ENCODE measurements around the gene INSIG2.

INSIG2 gene

GRCh38 chr2:118088051-118089024 is at the start of gene INSIG2:
TSS of gene INSIG2 (plus strand) at chr2:118088471. CDS start at chr2:118096557, 8,086 bp downstream.
- DNase-seq (ENCODE audit: low read depth): peak; percentile 74

DNA sequence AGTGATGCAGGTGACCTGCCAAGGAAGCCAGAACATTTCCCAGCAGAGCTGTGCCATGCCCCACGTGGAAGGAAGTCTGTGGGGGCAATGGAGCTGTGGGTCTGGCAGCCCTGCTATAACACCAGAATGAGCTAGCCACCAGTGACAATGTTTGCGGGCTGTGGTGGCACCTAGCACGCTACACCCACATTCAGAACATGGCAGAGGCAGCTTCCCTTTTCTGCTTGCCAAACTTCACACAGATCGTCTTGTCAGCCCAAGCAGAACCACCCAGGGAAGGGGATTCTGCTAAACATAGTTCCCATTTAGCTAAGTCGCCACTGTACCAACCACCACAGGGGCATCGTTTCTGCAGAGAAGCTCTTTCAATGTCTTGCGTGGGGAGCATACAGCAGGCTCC is 47.4 kb upstream of the INSIG2 start:
- no peak for DNase-seq (ENCODE audit: low read depth)

GRCh38 chr2:118044103-118044716 is 44.1 kb upstream of the INSIG2 start:
- no peak for DNase-seq (ENCODE audit: low read depth)

DNA sequence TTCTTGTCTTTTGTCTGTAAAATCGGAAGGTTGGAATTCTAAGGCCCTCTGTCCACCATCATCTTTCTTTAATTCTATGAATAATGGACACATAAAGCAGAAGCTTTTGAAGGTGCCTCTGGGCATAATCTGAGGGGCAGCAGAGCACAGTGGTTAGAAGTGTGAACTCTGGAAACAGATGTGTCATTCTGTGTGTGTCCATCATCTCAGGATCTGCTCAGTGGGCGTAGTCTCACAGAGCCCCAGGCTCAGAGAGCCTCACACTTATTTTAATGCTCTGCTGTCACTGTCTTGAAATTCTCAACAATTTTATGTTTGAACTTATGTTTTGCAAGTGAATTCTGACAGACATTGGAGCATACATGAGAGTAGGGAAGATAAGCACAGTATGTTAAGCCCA is 43.4 kb upstream of the INSIG2 start:
- DNase-seq (ENCODE audit: low read depth): no peak

GRCh38 chr2:118045286-118045685 is 43.0 kb upstream of the INSIG2 start:
- no peak for DNase-seq (ENCODE audit: low read depth)

- no peak for DNase-seq (ENCODE audit: low read depth)
Measured at GRCh38 chr2:118046634-118047210, 41.5 kb upstream of the INSIG2 start.

- DNase-seq (ENCODE audit: low read depth): no peak
Measured at GRCh38 chr2:118047380-118047826, 40.9 kb upstream of the INSIG2 start.

GRCh38 chr2:118048401-118048800 is 39.9 kb upstream of the INSIG2 start:
- no peak for DNase-seq (ENCODE audit: low read depth)

DNA sequence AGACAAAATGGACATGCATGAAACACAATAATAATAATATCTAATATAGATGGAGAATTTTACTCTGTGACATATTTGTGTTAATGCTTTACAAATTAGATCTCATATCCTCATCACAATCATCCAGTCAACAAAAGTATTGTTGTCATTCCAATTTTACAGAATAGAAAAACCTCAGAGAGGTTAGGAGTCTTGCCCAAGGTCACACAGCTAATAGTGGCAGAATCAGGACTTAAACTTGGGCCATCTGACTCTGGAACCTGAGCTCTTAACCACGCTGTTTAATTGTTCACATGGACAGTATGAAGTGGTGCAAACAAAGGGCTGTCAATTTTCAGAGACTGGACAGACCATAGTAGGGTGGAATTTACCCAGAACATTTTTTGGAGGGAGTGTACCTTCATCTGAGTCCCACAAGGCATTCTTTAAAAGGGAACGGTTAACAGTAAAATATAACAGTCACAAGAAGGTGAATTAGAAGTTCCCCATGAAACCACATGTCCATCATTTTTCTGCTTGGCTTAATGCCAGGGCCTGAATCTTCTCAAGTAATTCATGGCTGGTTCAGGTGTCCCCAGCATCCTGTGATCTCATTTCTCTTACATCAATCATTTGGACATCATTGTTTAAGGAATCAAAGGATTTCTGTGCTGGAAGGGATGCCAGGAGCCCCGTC is 39.0 kb upstream of the INSIG2 start:
- no peak for DNase-seq (ENCODE audit: low read depth)

DNA sequence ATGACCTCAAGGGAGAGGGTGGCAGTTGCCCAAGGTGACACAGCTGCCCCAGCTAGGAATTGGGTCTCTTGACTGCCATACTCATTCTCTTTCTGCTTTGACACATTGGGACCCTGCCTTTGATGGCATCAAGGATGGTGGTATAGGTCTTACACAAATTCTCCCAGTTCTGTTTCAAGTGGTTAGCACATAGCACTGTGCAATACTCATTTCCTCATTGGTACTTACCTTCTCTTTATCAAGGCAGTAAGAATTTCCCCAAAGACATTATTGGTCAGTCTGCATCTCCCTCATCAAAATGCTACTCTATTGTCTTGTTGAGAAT is 38.5 kb upstream of the INSIG2 start:
- DNase-seq (ENCODE audit: low read depth): no peak

DNA sequence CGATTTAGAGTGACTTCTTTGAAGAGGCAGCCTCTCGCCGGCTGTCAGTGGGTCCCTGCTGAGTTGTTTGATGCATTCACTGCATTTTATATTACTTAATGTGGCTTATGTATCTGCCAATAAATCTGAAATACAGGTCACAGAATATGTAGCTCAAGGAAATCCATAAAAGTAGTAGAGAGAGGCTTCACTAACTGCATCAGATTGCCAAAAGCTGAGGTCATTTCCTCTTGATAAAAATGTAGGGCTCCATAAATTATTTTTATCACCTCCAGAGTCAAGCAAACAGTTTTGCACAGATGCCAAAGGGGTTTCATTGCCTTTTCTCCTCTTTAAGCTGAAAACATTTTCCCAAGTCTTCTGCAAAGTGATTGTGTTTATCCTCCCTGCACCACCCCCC is 37.9 kb upstream of the INSIG2 start:
- DNase-seq (ENCODE audit: low read depth): no peak

DNA sequence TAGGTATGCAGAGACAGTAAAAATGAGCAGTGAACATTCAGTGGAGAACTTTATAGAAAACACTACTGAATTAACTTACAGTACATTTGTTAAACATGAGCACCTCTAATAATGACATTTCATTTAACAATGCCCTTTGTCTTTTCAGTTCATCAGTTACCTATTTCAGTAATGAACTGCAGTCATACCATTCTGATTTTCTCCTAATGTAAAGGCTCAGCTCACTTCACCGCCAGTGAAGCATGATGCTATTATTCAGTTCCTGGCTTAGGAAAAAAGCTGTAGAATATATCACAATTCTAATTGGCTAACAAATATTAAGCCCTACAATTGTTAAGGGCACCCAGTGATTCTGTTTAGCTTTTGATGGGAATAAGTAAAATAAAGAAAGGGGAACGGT is 37.3 kb upstream of the INSIG2 start:
- DNase-seq (ENCODE audit: low read depth): no peak

GRCh38 chr2:118051826-118052358 is 36.4 kb upstream of the INSIG2 start:
- DNase-seq (ENCODE audit: low read depth): no peak

DNA sequence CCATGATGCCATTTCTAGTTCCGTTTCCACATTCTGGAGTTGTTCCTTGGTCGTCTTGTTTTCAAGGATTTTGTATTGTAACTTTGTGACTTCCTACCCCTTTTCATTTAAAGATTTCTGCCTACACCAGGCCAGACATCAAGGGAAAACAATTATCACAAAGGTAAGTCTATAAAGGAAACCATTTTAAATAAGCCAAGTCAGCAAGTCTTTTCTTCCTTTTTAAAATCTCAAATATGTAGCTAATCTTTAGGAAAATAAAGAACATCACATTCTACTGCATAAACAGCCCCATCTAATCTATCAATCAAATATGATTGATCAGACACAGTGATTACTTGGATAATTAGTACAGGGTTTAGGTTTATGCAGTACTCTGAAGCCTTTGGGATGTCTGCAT is 35.8 kb upstream of the INSIG2 start:
- no peak for DNase-seq (ENCODE audit: low read depth)

- DNase-seq (ENCODE audit: low read depth): no peak
Measured at GRCh38 chr2:118053681-118054080, 34.6 kb upstream of the INSIG2 start.

DNA sequence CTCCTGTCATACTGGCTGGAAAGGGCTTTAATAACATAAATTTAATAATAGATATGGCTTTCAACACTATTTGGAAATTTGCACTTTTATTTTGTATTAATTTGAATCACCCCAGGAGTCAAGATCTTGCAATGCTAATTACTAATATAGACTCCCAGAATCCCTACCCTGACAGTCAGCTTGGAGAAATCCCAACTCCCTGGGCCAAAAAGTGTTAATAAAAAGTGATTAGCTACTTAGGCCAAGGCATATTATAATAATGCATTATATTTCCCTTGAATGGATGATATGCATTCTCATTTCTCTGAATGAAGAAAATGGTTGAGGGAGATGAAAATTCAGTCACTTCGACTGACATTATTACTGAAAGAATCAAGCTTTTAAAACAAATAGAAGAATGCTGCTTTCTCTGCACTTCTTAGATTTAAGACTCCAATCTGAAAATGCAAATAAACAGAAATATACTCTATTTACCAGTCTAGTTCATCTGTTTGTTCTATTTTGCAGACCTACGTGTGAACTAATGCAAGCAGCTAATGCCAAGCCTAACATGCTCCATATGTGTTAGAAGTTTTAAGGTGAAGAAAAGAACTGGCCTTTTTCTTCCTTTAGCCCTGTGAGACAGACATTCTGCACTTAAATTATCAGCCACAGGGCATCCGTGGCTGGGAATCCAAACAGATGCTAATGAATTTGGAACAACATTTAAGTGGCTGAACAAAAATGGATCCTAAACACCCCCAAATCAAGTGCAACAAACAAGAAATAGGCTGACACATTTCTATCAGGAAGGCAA is 33.9 kb upstream of the INSIG2 start:
- no peak for DNase-seq (ENCODE audit: low read depth)

DNA sequence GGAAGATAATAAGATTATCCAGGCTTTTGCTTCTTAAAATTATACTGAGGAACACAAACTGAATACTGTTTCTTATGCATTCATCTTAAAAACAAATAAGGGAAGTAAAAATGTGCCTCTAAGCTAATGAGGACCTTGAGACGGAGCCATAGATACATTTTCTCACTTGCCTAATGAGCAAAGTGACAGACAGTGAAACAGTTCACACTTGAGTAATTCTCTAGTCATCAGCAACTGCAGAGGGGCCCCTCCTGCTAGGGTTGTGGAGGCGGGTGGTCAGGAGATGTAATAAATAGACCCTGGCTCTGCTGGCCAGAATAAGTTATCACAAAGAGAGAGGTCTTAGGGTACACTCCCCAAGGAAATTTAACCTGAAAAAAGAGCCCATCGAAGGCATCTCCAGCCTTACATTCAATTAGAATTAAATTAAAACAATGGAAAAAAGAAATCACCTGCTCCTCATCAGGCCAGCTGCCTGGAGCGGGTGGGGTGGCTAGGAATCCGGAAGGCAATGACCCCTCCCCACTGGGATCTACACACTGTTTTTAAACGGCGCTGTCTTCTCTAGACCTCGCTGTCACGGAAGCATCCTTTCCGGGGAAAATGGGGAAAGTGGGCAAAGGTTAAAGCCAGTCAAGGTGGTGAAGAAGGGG is 32.6 kb upstream of the INSIG2 start:
- no peak for DNase-seq (ENCODE audit: low read depth)

DNA sequence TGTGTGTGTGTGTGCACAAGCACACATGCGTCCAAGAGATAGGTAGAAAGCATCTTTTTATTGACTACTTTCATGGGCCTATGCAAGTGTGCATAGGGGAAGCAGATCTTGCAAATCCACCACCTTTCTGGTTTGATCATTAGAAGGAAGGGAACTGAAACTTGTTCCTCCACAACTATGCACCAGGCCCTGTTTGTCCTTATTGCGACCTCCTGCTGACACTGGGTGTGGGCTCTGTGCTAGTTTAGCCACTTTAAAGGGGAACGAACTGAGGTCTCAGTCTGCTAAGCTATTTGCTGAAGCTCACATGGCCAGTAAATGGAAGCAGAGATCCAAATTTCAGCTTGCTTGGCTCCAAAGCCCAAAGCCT is 32.1 kb upstream of the INSIG2 start:
- DNase-seq (ENCODE audit: low read depth): no peak

DNA sequence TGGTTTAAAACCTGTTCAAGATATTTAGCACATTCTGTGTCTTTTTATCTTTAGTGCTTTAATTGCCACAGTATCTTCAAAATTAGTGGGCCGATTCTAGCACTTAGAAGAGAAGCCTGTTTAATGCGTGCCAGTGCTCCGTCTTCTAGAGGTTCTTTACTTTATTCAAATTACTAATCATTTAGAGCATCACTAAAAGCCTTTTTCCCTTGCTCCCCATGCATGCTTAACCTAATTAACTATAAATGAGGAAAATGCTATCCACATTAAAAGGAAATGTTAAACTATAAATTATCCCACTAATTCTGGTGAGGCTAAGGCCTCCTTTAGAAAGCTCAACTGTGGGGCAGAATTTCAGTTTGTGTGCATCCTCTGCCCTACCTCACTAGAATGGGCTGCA is 31.5 kb upstream of the INSIG2 start:
- no peak for DNase-seq (ENCODE audit: low read depth)

DNA sequence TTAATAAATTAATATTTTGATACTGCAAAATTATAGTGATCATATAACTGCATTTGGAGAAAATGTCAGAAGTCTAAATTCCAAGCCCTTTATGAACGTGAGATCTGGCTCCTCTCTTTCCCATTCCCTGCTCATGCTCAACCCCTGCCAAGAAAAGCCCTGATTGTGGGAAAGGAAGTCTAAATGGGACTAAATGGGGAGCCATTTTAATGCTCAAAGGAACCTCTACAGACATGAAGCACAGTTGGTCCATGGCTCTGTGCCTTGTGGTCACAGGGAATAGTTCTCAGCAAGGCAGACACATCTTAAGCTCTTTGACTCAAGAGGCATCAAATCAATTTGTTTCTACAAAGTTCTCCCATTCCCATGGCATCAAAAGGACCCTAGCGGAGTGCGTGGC is 29.3 kb upstream of the INSIG2 start:
- DNase-seq (ENCODE audit: low read depth): no peak

DNA sequence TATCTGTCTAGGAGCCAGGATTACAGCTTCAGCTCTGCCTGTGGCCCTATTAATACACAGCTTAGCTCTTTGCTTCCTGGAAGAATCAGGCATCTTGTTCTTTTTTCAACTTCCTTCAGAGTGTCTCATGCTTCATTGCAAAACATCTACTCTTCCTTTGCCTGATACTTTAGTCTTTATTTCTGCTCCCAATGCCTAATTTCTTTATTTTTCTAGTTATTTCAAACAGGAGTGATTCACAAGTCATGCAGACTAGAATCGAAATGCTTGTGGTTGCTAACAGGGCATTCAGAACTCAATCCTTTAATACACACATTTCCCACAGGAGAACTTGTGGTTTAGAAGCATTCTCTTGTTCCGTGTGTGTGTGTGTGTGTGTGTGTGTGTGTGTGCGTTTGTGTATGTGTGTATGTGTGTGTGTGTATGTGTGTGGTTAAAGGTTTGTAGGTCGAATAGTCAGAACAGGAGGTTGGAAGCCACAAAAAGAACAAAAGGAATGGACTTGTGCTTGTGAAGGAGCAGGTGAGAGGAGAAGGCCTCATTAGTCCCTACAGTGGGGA is 28.3 kb upstream of the INSIG2 start:
- no peak for DNase-seq (ENCODE audit: low read depth)
